Measurements from ENCODE around the gene SDS.

Gene SDS

GRCh38 chr12:113390064-113391043 lies 13.3 kb downstream of the SDS start:
- TF ChIP-seq CTCF (IDR thresholded peaks at IDR 0.05; ENCODE audit: low read depth, low read length), result no peak
- DNase-seq (ENCODE audit: low read depth in 2 of 2), result no peak
- no peak overlapping the region for H3K4me3 ChIP-seq (replicated peaks in 1 of 2; ENCODE audit: low read depth in 2 of 2, low read length in 2 of 2)

GRCh38 chr12:113388351-113388750 lies 15.3 kb downstream of the SDS start:
- DNase-seq (ENCODE audit: low read depth in 2 of 2), result no peak
- no peak for TF ChIP-seq CTCF (IDR thresholded peaks at IDR 0.05; ENCODE audit: low read depth, low read length)
- H3K4me3 ChIP-seq (replicated peaks in 1 of 2; ENCODE audit: low read depth in 2 of 2, low read length in 2 of 2), result no peak overlapping the region

- no peak overlapping the region for H3K4me3 ChIP-seq (replicated peaks in 1 of 2; ENCODE audit: low read depth in 2 of 2, low read length in 2 of 2)
- TF ChIP-seq CTCF (IDR thresholded peaks at IDR 0.05; ENCODE audit: low read depth, low read length), result no peak
- no peak for DNase-seq (ENCODE audit: low read depth in 2 of 2)
Observed at GRCh38 chr12:113387631-113388030, 16.1 kb downstream of the SDS start.

GRCh38 chr12:113386866-113387566 lies 16.7 kb downstream of the SDS start:
- no peak for TF ChIP-seq CTCF (IDR thresholded peaks at IDR 0.05; ENCODE audit: low read depth, low read length)
- no peak for DNase-seq (ENCODE audit: low read depth in 2 of 2)
- no peak overlapping the region for H3K4me3 ChIP-seq (replicated peaks in 1 of 2; ENCODE audit: low read depth in 2 of 2, low read length in 2 of 2)

- H3K4me3 ChIP-seq (replicated peaks in 1 of 2; ENCODE audit: low read depth in 2 of 2, low read length in 2 of 2), result no peak overlapping the region
- no peak for DNase-seq (ENCODE audit: low read depth in 2 of 2)
- TF ChIP-seq CTCF (IDR thresholded peaks at IDR 0.05; ENCODE audit: low read depth, low read length), result no peak
Observed at GRCh38 chr12:113385282-113385882, 18.3 kb downstream of the SDS start.

- no peak for DNase-seq (ENCODE audit: low read depth in 2 of 2)
- no peak for TF ChIP-seq CTCF (IDR thresholded peaks at IDR 0.05; ENCODE audit: low read depth, low read length)
Observed at GRCh38 chr12:113384778-113385177, 18.9 kb downstream of the SDS start.

More at GRCh38 chr12:113384778-113385177, 18.9 kb downstream of the SDS start:
- no peak overlapping the region for H3K4me3 ChIP-seq (replicated peaks in 1 of 2; ENCODE audit: low read depth in 2 of 2, low read length in 2 of 2)
